Psoas muscle (tissue), 8 donors: ENCODE data around the gene CTR9. TPM values are rescaled to one million over a fixed set of nuclear protein-coding genes. Genes with fewer than 3 reads are reported as not detected.

Experiments used
- ATAC-seq, 4 donors: fragments of 200-7000 bp; cut with Tn5 transposase; one replicate each; pipeline ENCODE4 v1.9.1; 2020; ENCODE audit warnings: moderate library complexity in 3 of 4, mild to moderate bottlenecking in 2 of 4
- DNase-seq, 2 donors: peaks; one replicate each; pipeline ENCODE4 v3.0.0-alpha.2; 2020
- H3K27ac ChIP-seq: fragments of 200-600 bp; one replicate; pipeline ENCODE4 v1.8.0; 2022
- H3K27me3 ChIP-seq, 3 donors: fragments of 200-600 bp in 1 of 3; one replicate each; pipeline versions ENCODE4 v1.6.1 to v1.8.0; 2013 to 2022; ENCODE audit warnings: low read length in 2 of 3, mild to moderate bottlenecking in 2 of 3, moderate library complexity in 1 of 3; ENCODE audit not compliant: insufficient read depth in 3 of 3
- H3K36me3 ChIP-seq, 2 donors: fragments of 200-600 bp in 1 of 2; one replicate each; pipeline versions ENCODE4 v1.6.1 to v1.8.0; 2013 to 2022; ENCODE audit warnings: low read depth in 1 of 2, mild to moderate bottlenecking in 1 of 2, moderate library complexity in 1 of 2; ENCODE audit not compliant: insufficient read depth in 1 of 2
- H3K4me1 ChIP-seq: fragments of 200-600 bp; one replicate; pipeline ENCODE4 v1.8.0; 2022
- H3K4me3 ChIP-seq: fragments of 200-600 bp; one replicate; pipeline ENCODE4 v1.8.0; 2022; ENCODE audit warnings: mild to moderate bottlenecking
- H3K9me3 ChIP-seq: fragments of 200-600 bp; one replicate; pipeline ENCODE4 v1.8.0; 2022
- WGBS, 3 donors: extraction: QIAGEN DNeasy Blood & Tissue Kit; methylation state at CpG; one replicate each; pipeline versions ENCODE4 v1.1.6 to v1.1.7; 2013; 5-methylcytosine and 5-hydroxymethylcytosine counted together
- intact Hi-C, 2 donors: fragments of 100-400 bp; cut with DNase I; formaldehyde crosslinking; loops; one replicate each; pipeline versions ENCODE4 v1.11.0 to v1.14.2; 2022
- polyA plus RNA-seq, 3 donors: library from polyadenylated mRNA; stranded (reverse); fragments of 200-250 nt; gene quantifications; one replicate each; pipeline ENCODE4 v1.2.3, GENCODE V29; 2013
- total RNA-seq, 4 donors: library from RNA; stranded (reverse); fragmentation: NEBNext Ultra II Directional in 2 of 4; extraction: Animal tissue kit (Norgen Biotek cat#: 25700) in 2 of 4; gene quantifications; one replicate each; pipeline versions ENCODE4 v1.2.1 to v1.2.4, GENCODE V29; 2021 to 2023
- TF ChIP-seq, protein P1 (sequence below): fragments of 200-600 bp; IDR thresholded peaks from one replicate; pipeline ENCODE4 v1.8.0; 2022; ENCODE audit warnings: antibody characterized with exemption
- donor health status: healthy with polysubstance abuse.
- donor health status: DM: no; HTN: no; CAD: no; lungs with moderate emphysema.
- donor health status: Bipolar disorder and iron deficiency.
- donor health status: healthy.
- donor health status: DM: yes; HTN: yes; CAD: no.
- donor health status: DM: no; HTN: no; CAD: no.
- donor health status: DM: no; HTN: no; CAD: no.
- donor health status: DM: yes; HTN: yes; CAD: no.

The CTR9 gene
- total and polyA plus RNA-seq, 7 donors: 16.4 to 41.6 (median 22.4) TPM

DNA sequence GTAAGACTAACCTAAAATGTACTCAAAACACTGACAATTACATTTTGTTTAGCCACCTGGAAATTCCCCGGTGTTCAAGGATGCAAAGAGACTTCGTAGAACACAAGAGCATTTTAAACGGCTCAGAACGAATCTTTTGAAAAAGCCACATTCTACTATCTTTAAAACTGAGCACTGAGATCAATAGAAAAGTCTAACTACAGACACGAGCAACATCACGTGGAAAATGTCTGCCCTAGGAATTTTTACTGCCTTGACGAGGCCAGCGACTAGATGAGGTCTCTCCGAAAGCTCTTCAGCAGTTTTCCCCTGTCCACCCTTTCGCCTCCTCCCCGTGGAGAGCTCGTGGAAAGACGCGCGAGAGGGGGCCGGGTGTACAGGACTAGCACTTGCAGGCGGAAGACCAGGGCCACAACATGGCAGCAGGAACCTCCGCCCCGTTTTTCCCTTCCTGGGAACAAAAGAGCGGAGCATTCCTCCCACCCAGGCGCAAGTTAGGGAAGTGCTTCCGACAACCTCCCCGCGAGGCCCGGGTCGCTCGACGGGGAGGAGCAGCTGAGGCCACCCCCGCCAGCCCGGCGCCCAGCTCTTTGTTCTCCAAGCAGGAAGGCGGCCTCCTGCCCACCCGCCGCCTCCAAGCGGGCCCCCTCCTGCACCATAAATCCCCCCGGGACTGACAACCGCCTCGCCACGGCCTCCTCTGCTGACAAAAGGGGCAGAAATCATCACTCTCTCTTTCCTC lies 56.6 kb downstream of the CTR9 start:
- H3K27me3 ChIP-seq: no peaks in the 10 kb centered on the region

DNA sequence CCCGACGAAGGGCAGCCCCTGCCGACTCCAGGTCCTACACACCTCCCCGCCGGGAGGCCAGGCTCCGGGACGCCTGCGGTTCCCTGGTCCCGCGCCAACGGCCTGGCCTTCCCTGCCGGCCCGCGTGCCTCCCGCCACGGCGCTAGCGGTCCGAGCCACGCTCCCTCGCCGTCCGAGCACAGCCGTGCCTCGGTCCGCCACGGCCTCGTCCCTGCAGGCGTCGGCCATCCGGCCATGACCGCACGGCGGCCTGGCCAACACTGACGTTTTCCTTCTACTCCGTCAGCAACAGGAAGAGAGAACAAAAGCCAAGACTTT lies 57.1 kb downstream of the CTR9 start:
- WGBS, 3 donors: 0 to 1% (median 0%) methylated on average over 32 to 36 of the region's 36 CpGs
- Histone ChIP-seq H3K36me3 (peaks cover 12 to 40% of the 10 kb centered on the region in 2 donors), H3K4me1 (peaks cover 40% of the 10 kb centered on the region), H3K27me3 (no peaks in the 10 kb centered on the region), H3K27ac (peak overlapping the region; percentile 99), H3K9me3 (no peaks in the 10 kb centered on the region), H3K4me3 (peak overlapping the region; percentile 97)
- TF ChIP-seq, protein P1, sequence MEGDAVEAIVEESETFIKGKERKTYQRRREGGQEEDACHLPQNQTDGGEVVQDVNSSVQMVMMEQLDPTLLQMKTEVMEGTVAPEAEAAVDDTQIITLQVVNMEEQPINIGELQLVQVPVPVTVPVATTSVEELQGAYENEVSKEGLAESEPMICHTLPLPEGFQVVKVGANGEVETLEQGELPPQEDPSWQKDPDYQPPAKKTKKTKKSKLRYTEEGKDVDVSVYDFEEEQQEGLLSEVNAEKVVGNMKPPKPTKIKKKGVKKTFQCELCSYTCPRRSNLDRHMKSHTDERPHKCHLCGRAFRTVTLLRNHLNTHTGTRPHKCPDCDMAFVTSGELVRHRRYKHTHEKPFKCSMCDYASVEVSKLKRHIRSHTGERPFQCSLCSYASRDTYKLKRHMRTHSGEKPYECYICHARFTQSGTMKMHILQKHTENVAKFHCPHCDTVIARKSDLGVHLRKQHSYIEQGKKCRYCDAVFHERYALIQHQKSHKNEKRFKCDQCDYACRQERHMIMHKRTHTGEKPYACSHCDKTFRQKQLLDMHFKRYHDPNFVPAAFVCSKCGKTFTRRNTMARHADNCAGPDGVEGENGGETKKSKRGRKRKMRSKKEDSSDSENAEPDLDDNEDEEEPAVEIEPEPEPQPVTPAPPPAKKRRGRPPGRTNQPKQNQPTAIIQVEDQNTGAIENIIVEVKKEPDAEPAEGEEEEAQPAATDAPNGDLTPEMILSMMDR: no peak
- intact Hi-C loops: loop anchor here (1.0 to 5.0 kb wide), 7 partner anchors 41 to 99 kb away; partner anchors contain the start of genes ZBED5 (in 2 of the 2) and CTR9 (in 1 of the 2)
- DNase-seq (peak in 1 of 2 donors; percentile 59), ATAC-seq (peak in 2 of 4 donors; percentile 21 to 45)

More for the DNA sequence above, 56.6 kb downstream of the CTR9 start:
- Histone ChIP-seq H3K4me1 (peaks cover 44% of the 10 kb centered on the region), H3K27ac (peak overlapping the region; percentile 99), H3K4me3 (peak overlapping the region; percentile 97), H3K9me3 (no peaks in the 10 kb centered on the region), H3K36me3 (peaks cover 12 to 46% of the 10 kb centered on the region in 2 donors)
- DNase-seq: peak; percentile 74 to 83
- WGBS, 3 donors: 0 to 1% (median 0%) methylated on average over 35 to 39 of the region's 39 CpGs
- TF ChIP-seq, protein P1: no peak
- ATAC-seq: peak; percentile 5 to 18 (median 10)
- intact Hi-C loops: loop anchor here (1.0 to 5.0 kb wide), 7 partner anchors 40 to 99 kb away; partner anchors contain the start of genes ZBED5 (in 2 of the 2) and CTR9 (in 1 of the 2)

DNA sequence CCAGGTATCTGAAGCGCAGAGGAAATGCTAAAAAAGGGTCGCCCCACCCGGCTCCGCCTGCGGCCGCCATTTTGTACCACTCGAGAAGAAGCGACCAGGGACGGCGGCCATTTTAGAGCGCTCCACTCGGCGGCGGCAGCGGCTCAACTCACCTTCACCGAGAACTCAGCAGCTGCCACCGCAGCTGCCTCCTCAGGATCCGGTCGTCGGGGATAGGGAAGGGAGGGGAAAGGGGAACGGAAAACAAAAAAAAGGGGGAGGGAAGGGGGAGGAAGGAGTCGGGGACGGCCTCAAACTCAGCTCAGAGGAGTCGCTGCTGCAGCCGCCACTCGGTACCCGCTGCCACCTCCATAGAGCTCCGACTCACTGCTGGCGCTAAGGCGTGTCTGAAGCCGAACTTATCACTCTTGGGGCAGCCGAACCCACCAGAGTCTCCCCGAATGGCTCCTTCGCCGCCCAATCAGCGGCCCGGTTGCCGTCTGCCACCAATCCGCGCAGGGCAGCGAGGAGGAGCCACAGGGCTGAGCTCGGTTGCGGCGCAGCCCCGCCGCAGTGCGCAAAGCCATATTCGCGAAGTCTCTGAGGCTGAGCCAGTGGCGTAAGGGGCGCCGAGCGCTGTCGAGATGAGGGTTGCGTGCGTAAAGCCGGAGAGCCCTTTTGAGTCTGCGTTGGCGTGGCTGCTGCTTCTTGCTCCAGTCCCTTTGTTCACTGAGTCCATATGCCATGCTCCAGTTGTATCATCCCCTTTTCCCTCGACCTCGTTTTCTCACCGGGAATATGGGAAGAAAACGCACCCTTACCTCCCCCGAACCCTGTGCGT lies 57.7 kb downstream of the CTR9 start, which contains the start of gene EIF4G2:
TSS of gene EIF4G2 (minus strand) at position 374 of the 820 bp plus-strand sequence.
- DNase-seq (peak; percentile 98 to 99), ATAC-seq (peak; percentile 94 to 97 (median 96))
- H3K36me3 ChIP-seq: peaks cover 10 to 35% of the 10 kb centered on the region in 2 donors
- peak within 1 kb of the TSS; percentile 97 for H3K4me3 ChIP-seq
- intact Hi-C loops: loop anchor here (1.0 to 5.0 kb wide), 7 partner anchors 41 to 98 kb away; partner anchors contain the start of genes ZBED5 (in 2 of the 2) and CTR9 (in 1 of the 2)
- peaks cover 38% of the 10 kb centered on the region for H3K4me1 ChIP-seq
- no peaks in the 10 kb centered on the region for H3K9me3 ChIP-seq
- H3K27me3 ChIP-seq: no peaks in the 10 kb centered on the region
- WGBS, 3 donors: 0 to 1% (median 0%) methylated on average over 60 to 65 of the region's 65 CpGs
- TF ChIP-seq, protein P1: no peak
- peak within 1 kb of the TSS; percentile 99 for H3K27ac ChIP-seq

DNA sequence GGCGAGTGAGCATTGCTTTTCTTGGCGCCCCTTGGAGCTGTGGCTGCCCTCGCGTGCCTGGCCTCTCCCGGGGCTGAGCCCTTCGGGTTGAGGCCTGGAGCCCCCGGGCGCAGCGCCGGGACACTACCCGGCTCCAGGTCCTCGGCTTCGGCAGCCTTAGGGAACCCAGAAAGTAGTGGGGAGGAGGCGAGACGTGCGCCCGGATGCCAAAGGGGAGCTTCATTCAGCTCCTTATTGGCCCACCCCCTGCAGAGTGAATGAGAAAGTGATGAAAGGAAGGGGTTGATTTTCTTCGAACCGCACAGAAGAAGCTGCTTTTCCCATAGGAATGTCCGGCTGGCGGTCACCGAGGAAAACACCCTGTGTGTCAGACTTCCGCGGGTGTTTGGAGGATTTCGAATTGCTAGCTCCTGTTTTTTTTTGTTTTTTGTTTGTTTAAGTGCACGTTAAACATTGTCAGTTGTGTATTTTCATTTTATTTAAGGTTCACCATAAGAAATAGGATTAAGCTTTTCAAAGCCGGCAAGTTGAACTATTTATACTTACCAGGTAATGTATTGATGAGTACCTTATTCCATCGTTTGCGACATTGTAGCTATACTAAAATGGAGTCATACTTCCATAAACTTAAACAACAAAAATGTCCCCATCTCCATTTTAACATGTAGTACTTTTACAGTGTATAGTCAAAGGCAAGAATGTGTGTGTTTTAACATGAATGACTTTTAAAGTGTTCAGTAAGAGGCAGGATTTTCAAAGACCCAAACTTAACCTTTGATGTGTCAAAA lies 58.5 kb downstream of the CTR9 start:
- ATAC-seq: peak; percentile 43 to 60 (median 47)
- Histone ChIP-seq H3K36me3 (peaks cover 8 to 27% of the 10 kb centered on the region in 2 donors), H3K9me3 (no peaks in the 10 kb centered on the region), H3K4me3 (peak overlapping the region; percentile 97), H3K4me1 (peaks cover 32% of the 10 kb centered on the region), H3K27me3 (no peaks in the 10 kb centered on the region), H3K27ac (peak overlapping the region; percentile 99)
- peak in 1 of 2 donors; percentile 57 for DNase-seq
- 1 to 2% (median 1%) methylated on average over 29 of the region's 29 CpGs for WGBS, 3 donors
- TF ChIP-seq, protein P1: no peak
- intact Hi-C loops: loop anchor here (2.0 to 5.0 kb wide), 6 partner anchors 42 to 97 kb away; partner anchors contain the start of genes CTR9 (in 1 of the 2) and ZBED5 (in 1 of the 2)
